Chondrocyte (in vitro differentiated cells): ENCODE results near the gene ADGRB3. TPM values are rescaled to one million over a fixed set of nuclear protein-coding genes. Genes with fewer than 3 reads are reported as not detected.

ENCODE experiments used
- DNase-seq: peaks from one replicate; pipeline ENCODE4 v3.0.0; 2021; ENCODE audit warnings: mixed read lengths, low spot score
- H3K27ac Mint-ChIP-seq: one replicate; pipeline ENCODE4 v1.8.0; 2021; ENCODE audit warnings: mild to moderate bottlenecking, moderate library complexity, mixed read lengths; ENCODE audit not compliant: unreplicated experiment
- H3K27me3 Mint-ChIP-seq: 2 replicates; pipeline ENCODE4 v1.8.0; 2021; ENCODE audit warnings: low read depth, mixed read lengths
- H3K36me3 Mint-ChIP-seq: 2 replicates; pipeline ENCODE4 v1.8.0; 2021; ENCODE audit warnings: low read depth, mixed read lengths
- H3K4me1 Mint-ChIP-seq: 2 replicates; pipeline ENCODE4 v1.8.0; 2021; ENCODE audit warnings: low read depth, mild to moderate bottlenecking, mixed read lengths
- H3K4me3 Mint-ChIP-seq: one replicate; pipeline ENCODE4 v1.8.0; 2021; ENCODE audit warnings: mild to moderate bottlenecking, moderate library complexity, mixed read lengths; ENCODE audit not compliant: unreplicated experiment
- H3K9me3 Mint-ChIP-seq: 2 replicates; pipeline ENCODE4 v1.8.0; 2021; ENCODE audit warnings: low read depth, mixed read lengths
- CTCF ChIP-seq: fragments of 200-600 bp; sonication (generic); IDR thresholded peaks from 2 replicates; pipeline ENCODE4 v1.5.0; 2021; ENCODE audit warnings: antibody characterized with exemption, mild to moderate bottlenecking, moderate library complexity
- total RNA-seq: library from RNA; stranded (reverse); gene quantifications from 3 replicates; pipeline ENCODE4 v1.2.1, GENCODE V29; 2021

The ADGRB3 gene
- total RNA-seq, 1 donor from 2014 or later: not detected

- TF ChIP-seq CTCF: no peak
- peak overlapping the region; percentile 83 for H3K4me3 Mint-ChIP-seq
- H3K9me3 Mint-ChIP-seq: no peaks in the 10 kb centered on the region
- no peaks in the 10 kb centered on the region for H3K36me3 Mint-ChIP-seq
- H3K4me1 Mint-ChIP-seq: peaks cover 15% of the 10 kb centered on the region
- no peak for DNase-seq
- peaks cover 59% of the 10 kb centered on the region for H3K27me3 Mint-ChIP-seq
- no peak overlapping the region for H3K27ac Mint-ChIP-seq
These were observed 828 bp downstream of the ADGRB3 start for GRCh38 chr6:68635706-68636513.

GRCh38 chr6:68636666-68637065 is 1.6 kb downstream of the ADGRB3 start:
- Mint-ChIP-seq H3K4me3 (no peak overlapping the region), H3K4me1 (peaks cover 15% of the 10 kb centered on the region), H3K36me3 (no peaks in the 10 kb centered on the region), H3K27me3 (peaks cover 59% of the 10 kb centered on the region), H3K9me3 (no peaks in the 10 kb centered on the region), H3K27ac (no peak overlapping the region)
- DNase-seq: no peak
- no peak for TF ChIP-seq CTCF

GRCh38 chr6:68637071-68637470 is 2.0 kb downstream of the ADGRB3 start:
- DNase-seq: no peak
- Mint-ChIP-seq H3K9me3 (no peaks in the 10 kb centered on the region), H3K27ac (no peak overlapping the region), H3K4me3 (no peak overlapping the region), H3K27me3 (peaks cover 57% of the 10 kb centered on the region), H3K4me1 (peaks cover 15% of the 10 kb centered on the region), H3K36me3 (no peaks in the 10 kb centered on the region)
- no peak for TF ChIP-seq CTCF

- DNase-seq: no peak
- TF ChIP-seq CTCF: no peak
- H3K9me3 Mint-ChIP-seq: no peaks in the 10 kb centered on the region
- H3K4me3 Mint-ChIP-seq: no peak overlapping the region
- no peak overlapping the region for H3K27ac Mint-ChIP-seq
- peaks cover 57% of the 10 kb centered on the region for H3K27me3 Mint-ChIP-seq
- no peaks in the 10 kb centered on the region for H3K36me3 Mint-ChIP-seq
- peaks cover 15% of the 10 kb centered on the region for H3K4me1 Mint-ChIP-seq
These were observed 2.7 kb downstream of the ADGRB3 start for GRCh38 chr6:68637782-68638181.

- Mint-ChIP-seq H3K9me3 (no peaks in the 10 kb centered on the region), H3K36me3 (no peaks in the 10 kb centered on the region), H3K4me3 (no peak overlapping the region), H3K27ac (no peak overlapping the region), H3K4me1 (peaks cover 15% of the 10 kb centered on the region), H3K27me3 (peaks cover 51% of the 10 kb centered on the region)
- no peak for DNase-seq
- peak; percentile 91 for TF ChIP-seq CTCF
These were observed 3.3 kb downstream of the ADGRB3 start for GRCh38 chr6:68638230-68638900.
